K562 (cell line): ENCODE data around the gene GART. TPM values are rescaled to one million over a fixed set of nuclear protein-coding genes. Genes with fewer than 3 reads are reported as not detected.

Experiments used
- CBX3 ChIP-seq, 2 experiments: IDR thresholded peaks; 1 replicate in 1 of 2; 2 replicates in 1 of 2; pipeline ENCODE4 v1.6.1; 2012; ENCODE audit warnings: inconsistent platforms in 2 of 2, low read length in 2 of 2, borderline replicate concordance in 1 of 2, control low read depth in 1 of 2
- HDAC6 ChIP-seq: IDR thresholded peaks from 2 replicates; pipeline ENCODE4 v1.6.1; 2012; ENCODE audit warnings: low read depth, mild to moderate bottlenecking, control low read depth, inconsistent platforms, low read length, moderate library complexity
- HDAC8 ChIP-seq: fragments of 450-650 bp; IDR thresholded peaks from 2 replicates; pipeline ENCODE4 v1.6.1; 2016; ENCODE audit warnings: mild to moderate bottlenecking, missing genetic modification characterization, moderate library complexity, missing compliant biosample characterization
- IFI16 ChIP-seq: fragments of 250-450 bp; sonication (Bioruptor Pico); IDR thresholded peaks from 2 replicates; pipeline ENCODE4 v2.1.2; 2022; ENCODE audit warnings: mild to moderate bottlenecking, inconsistent platforms
- KLF13 ChIP-seq: fragments of 450-650 bp; IDR thresholded peaks from 2 replicates; pipeline ENCODE4 v1.6.1; 2016; ENCODE audit warnings: missing genetic modification characterization, low read depth, mild to moderate bottlenecking, missing compliant biosample characterization, moderate library complexity, borderline replicate concordance
- LCOR ChIP-seq: sonication (generic); formaldehyde crosslinking; IDR thresholded peaks from 2 replicates; pipeline ENCODE4 v1.8.0; 2022; ENCODE audit warnings: mild to moderate bottlenecking, missing genetic modification reagents
- MEIS2 ChIP-seq: fragments of 450-650 bp; IDR thresholded peaks from 2 replicates; pipeline ENCODE4 v1.6.1; 2014; ENCODE audit warnings: mild to moderate bottlenecking; ENCODE audit not compliant: partially characterized antibody
- NCOA2 ChIP-seq, 2 experiments: fragments of 450-650 bp; IDR thresholded peaks; 2 replicates each; pipeline ENCODE4 v1.6.1; 2018; ENCODE audit warnings: mild to moderate bottlenecking in 2 of 2, moderate library complexity in 1 of 2; ENCODE audit not compliant: partially characterized antibody in 2 of 2
- NEUROD1 ChIP-seq: fragments of 150-350 bp; IDR thresholded peaks from 2 replicates; pipeline ENCODE4 v1.6.1; 2014; ENCODE audit warnings: borderline replicate concordance, low read length, low read depth; ENCODE audit not compliant: partially characterized antibody
- NUFIP1 ChIP-seq: fragments of 450-650 bp; IDR thresholded peaks from 2 replicates; pipeline ENCODE4 v1.6.1; 2018; ENCODE audit not compliant: partially characterized antibody
- PHB ChIP-seq: fragments of 250-450 bp; sonication (Bioruptor Pico); IDR thresholded peaks from 2 replicates; pipeline ENCODE4 v1.5.0; 2021
- RBBP5 ChIP-seq: fragments of 200-600 bp; sonication (generic); IDR thresholded peaks from 2 replicates; pipeline ENCODE4 v1.6.1; 2012; ENCODE audit warnings: borderline replicate concordance, mild to moderate bottlenecking, low read length, control low read depth, inconsistent platforms; ENCODE audit not compliant: insufficient read depth, poor library complexity, severe bottlenecking
- SMAD2 ChIP-seq: fragments of 150-350 bp; IDR thresholded peaks from 2 replicates; pipeline ENCODE4 v1.6.1; 2014; ENCODE audit warnings: low read depth, mild to moderate bottlenecking, low read length
- SUPT5H ChIP-seq: fragments of 450-650 bp; IDR thresholded peaks from 2 replicates; pipeline ENCODE4 v1.6.1; 2016
- TCF7L2 ChIP-seq: fragments of 150-350 bp; IDR thresholded peaks from 2 replicates; pipeline ENCODE4 v1.6.1; 2016; ENCODE audit warnings: low read depth, mild to moderate bottlenecking, low read length, moderate library complexity
- ZC3H11A ChIP-seq: IDR thresholded peaks from 2 replicates; pipeline ENCODE4 v1.6.1; 2012; ENCODE audit warnings: low read depth, low read length, improper control_type of control experiment
- ZNF584 ChIP-seq: fragments of 200-800 bp; sonication (Bioruptor generic); IDR thresholded peaks from 2 replicates; pipeline ENCODE4 v1.6.1; 2016; ENCODE audit warnings: low read depth, mild to moderate bottlenecking, missing genetic modification characterization, missing compliant biosample characterization
- polyA plus RNA-seq, 8 experiments: library from polyadenylated mRNA; depleted of rRNA in 4 of 8; stranded (reverse) in 5 of 8; unstranded in 3 of 8; fragments of >200 nt; fragmentation: Nextera tagmentation in 2 of 8; fragmentation: Illumina TruSeq in 1 of 8; extraction: Ambion mirVana in 2 of 8; extraction: Trizol in 1 of 8; gene quantifications; 2 replicates each; pipeline versions ENCODE4 v1.2.1 to v1.2.3, GENCODE V29; 2011 to 2014; ENCODE audit warnings: inconsistent platforms in 1 of 8, missing spikeins in 1 of 8
- total RNA-seq, 7 experiments: library from RNA; depleted of rRNA in 6 of 7; stranded (reverse); fragments of >200 nt in 6 of 7; fragmentation: Illumina TruSeq in 2 of 7; extraction: Trizol in 2 of 7; gene quantifications; 2 replicates each; pipeline versions ENCODE4 v1.2.1 to v1.2.3, GENCODE V29; 2011 to 2021; ENCODE audit warnings: low replicate concordance in 1 of 7
- TF ChIP-seq, protein P1 (sequence below), 2 experiments: fragments of 450-650 bp; IDR thresholded peaks; 2 replicates each; pipeline ENCODE4 v1.6.1; 2018; ENCODE audit warnings: mild to moderate bottlenecking in 2 of 2, low read depth in 1 of 2; ENCODE audit not compliant: partially characterized antibody in 2 of 2
- TF ChIP-seq, protein P2 (sequence below): sonication (generic); formaldehyde crosslinking; IDR thresholded peaks from 2 replicates; pipeline ENCODE4 v1.8.1; 2023; ENCODE audit warnings: mild to moderate bottlenecking, missing genetic modification reagents
- TF ChIP-seq, protein P3 (sequence below): fragments of 450-650 bp; formaldehyde crosslinking; IDR thresholded peaks from 2 replicates; pipeline ENCODE4 v1.4.0; 2022; ENCODE audit warnings: missing genetic modification characterization

GART gene
- total and polyA plus RNA-seq, 9 of the 15 experiments (the other 6 are each of a cell fraction or from before 2014, with no cell fraction given) = 141 to 429 (median 349) TPM

DNA sequence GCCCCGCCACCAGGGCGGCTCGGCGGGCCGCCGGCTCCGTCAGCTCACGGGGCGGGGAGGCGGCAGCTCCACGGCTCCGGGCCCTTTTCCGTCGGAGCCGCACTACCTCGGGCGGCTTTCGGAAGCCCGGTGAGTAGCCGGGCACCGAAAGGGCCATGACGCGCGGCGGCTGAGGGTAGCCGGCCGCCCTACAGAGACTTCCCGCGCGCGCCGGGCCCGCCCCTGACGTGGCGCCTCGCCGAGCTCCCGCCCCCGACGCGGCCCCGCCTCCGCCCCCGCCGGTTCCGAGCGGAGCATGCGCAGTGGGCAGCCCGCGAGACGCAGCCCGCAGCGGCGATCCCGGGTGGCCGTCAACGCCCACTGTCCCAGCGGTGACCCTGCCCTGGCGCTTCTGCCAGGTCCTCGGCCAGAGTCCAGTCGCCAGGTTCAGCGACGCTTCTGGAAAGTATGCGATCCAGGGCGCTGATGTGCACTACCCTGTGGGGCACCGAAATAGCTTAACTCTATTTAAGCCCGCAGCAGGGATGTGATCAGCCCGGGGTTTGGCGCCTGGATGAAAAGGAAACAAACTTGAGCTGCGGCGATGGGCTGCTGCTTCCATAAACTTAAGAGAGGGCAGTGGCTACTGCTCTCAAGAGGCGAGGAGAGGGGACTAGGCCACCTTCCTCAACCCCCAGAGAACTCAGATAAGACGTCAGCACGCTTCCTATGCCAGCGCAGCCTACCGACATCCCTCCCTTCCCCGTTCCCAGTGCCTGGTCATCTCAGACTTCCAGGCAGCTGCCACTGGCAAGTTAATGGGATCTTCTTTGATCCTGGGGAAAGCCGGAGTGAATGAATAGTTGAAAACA is 46.8 kb upstream of the GART start, which contains the start of gene DONSON (continued):
- TF ChIP-seq, protein P1, sequence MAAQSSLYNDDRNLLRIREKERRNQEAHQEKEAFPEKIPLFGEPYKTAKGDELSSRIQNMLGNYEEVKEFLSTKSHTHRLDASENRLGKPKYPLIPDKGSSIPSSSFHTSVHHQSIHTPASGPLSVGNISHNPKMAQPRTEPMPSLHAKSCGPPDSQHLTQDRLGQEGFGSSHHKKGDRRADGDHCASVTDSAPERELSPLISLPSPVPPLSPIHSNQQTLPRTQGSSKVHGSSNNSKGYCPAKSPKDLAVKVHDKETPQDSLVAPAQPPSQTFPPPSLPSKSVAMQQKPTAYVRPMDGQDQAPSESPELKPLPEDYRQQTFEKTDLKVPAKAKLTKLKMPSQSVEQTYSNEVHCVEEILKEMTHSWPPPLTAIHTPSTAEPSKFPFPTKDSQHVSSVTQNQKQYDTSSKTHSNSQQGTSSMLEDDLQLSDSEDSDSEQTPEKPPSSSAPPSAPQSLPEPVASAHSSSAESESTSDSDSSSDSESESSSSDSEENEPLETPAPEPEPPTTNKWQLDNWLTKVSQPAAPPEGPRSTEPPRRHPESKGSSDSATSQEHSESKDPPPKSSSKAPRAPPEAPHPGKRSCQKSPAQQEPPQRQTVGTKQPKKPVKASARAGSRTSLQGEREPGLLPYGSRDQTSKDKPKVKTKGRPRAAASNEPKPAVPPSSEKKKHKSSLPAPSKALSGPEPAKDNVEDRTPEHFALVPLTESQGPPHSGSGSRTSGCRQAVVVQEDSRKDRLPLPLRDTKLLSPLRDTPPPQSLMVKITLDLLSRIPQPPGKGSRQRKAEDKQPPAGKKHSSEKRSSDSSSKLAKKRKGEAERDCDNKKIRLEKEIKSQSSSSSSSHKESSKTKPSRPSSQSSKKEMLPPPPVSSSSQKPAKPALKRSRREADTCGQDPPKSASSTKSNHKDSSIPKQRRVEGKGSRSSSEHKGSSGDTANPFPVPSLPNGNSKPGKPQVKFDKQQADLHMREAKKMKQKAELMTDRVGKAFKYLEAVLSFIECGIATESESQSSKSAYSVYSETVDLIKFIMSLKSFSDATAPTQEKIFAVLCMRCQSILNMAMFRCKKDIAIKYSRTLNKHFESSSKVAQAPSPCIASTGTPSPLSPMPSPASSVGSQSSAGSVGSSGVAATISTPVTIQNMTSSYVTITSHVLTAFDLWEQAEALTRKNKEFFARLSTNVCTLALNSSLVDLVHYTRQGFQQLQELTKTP (IDR thresholded peaks at IDR 0.05; ENCODE audit: low read depth in 1 of 2, partially characterized antibody in 2 of 2) = peak in 1 of 2 experiments; percentile 13
- TF ChIP-seq CBX3 (IDR thresholded peaks at IDR 0.05; ENCODE audit: borderline replicate concordance in 1 of 2, low read length in 2 of 2) (peak in 1 of 2 experiments; percentile 29; a peak in 1 of 3 replicates), NUFIP1 (no peak), SUPT5H (peak; percentile 80), TCF7L2 (no peak), NEUROD1 (peak; percentile 18), HDAC8 (no peak), MEIS2 (peak; percentile 81), PHB (CRISPR knock-in tag) (no peak; the same call in 1 of the 2 replicates), NCOA2 (IDR thresholded peaks at IDR 0.05; ENCODE audit: partially characterized antibody in 2 of 2) (no peak), IFI16 (CRISPR knock-in tag) (no peak), ZNF584 (no peak), SMAD2 (no peak), RBBP5 (peak; percentile 49), HDAC6 (no peak; the same call in 1 of the 2 replicates), KLF13 (tag) (peak; percentile 50; the same call in 1 of the 2 replicates), LCOR (CRISPR knock-in tag) (no peak), ZC3H11A (no peak)
- TF ChIP-seq, protein P2, sequence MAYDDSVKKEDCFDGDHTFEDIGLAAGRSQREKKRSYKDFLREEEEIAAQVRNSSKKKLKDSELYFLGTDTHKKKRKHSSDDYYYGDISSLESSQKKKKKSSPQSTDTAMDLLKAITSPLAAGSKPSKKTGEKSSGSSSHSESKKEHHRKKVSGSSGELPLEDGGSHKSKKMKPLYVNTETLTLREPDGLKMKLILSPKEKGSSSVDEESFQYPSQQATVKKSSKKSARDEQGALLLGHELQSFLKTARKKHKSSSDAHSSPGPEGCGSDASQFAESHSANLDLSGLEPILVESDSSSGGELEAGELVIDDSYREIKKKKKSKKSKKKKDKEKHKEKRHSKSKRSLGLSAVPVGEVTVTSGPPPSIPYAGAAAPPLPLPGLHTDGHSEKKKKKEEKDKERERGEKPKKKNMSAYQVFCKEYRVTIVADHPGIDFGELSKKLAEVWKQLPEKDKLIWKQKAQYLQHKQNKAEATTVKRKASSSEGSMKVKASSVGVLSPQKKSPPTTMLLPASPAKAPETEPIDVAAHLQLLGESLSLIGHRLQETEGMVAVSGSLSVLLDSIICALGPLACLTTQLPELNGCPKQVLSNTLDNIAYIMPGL = no peak
- TF ChIP-seq, protein P3, sequence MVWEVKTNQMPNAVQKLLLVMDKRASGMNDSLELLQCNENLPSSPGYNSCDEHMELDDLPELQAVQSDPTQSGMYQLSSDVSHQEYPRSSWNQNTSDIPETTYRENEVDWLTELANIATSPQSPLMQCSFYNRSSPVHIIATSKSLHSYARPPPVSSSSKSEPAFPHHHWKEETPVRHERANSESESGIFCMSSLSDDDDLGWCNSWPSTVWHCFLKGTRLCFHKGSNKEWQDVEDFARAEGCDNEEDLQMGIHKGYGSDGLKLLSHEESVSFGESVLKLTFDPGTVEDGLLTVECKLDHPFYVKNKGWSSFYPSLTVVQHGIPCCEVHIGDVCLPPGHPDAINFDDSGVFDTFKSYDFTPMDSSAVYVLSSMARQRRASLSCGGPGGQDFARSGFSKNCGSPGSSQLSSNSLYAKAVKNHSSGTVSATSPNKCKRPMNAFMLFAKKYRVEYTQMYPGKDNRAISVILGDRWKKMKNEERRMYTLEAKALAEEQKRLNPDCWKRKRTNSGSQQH (CRISPR knock-in tag) = no peak
